SU-DHL-6 (cell line): ENCODE data around the gene MAP3K15.

Experiments
- H2AFZ ChIP-seq: fragments of 200-600 bp; sonication (generic); 2 replicates; pipeline ENCODE4 v1.6.1; 2014; ENCODE audit warnings: low read depth, mild to moderate bottlenecking, moderate library complexity, mixed read lengths, antibody characterized with exemption, low read length; ENCODE audit not compliant: severe bottlenecking
- H3F3A ChIP-seq: fragments of 200-600 bp; shearing (Covaris generic); 2 replicates; pipeline ENCODE4 v1.6.0; 2016; ENCODE audit warnings: antibody characterized with exemption, mild to moderate bottlenecking; ENCODE audit not compliant: insufficient read depth
- H3K27ac ChIP-seq: fragments of 200-600 bp; sonication (generic); 2 replicates; pipeline ENCODE4 v1.5.1; 2016; ENCODE audit warnings: low read depth, mild to moderate bottlenecking, low read length, moderate library complexity, mixed read lengths
- H3K27me3 ChIP-seq: fragments of 200-600 bp; sonication (generic), shearing (Covaris generic); 2 replicates; pipeline ENCODE4 v1.6.0; 2014; ENCODE audit warnings: mild to moderate bottlenecking, low read length
- H3K36me3 ChIP-seq: fragments of 200-600 bp; sonication (generic); 2 replicates; pipeline ENCODE4 v1.6.1; 2014; ENCODE audit warnings: mild to moderate bottlenecking, low read length, mixed read lengths
- H3K4me2 ChIP-seq: fragments of 300-600, 200-600 bp; shearing (Covaris generic), sonication (generic); 2 replicates; pipeline ENCODE4 v1.6.0; 2014; ENCODE audit warnings: low read length, low read depth, mild to moderate bottlenecking; ENCODE audit not compliant: poor library complexity, severe bottlenecking
- H3K4me3 ChIP-seq: fragments of 200-600 bp; sonication (generic); 2 replicates; pipeline ENCODE4 v1.5.1; 2014; ENCODE audit warnings: antibody characterized with exemption, low read length, mild to moderate bottlenecking, mixed read lengths; ENCODE audit not compliant: insufficient read depth, poor library complexity, severe bottlenecking
- H3K79me2 ChIP-seq: fragments of 200-600 bp; sonication (generic); 2 replicates; pipeline ENCODE4 v1.6.1; 2014; ENCODE audit warnings: mild to moderate bottlenecking, low read length, moderate library complexity; ENCODE audit not compliant: insufficient read depth
- H3K9ac ChIP-seq: fragments of 200-600 bp; sonication (generic); 2 replicates; pipeline ENCODE4 v1.7.0; 2014; ENCODE audit warnings: mild to moderate bottlenecking, low read length
- H3K9me2 ChIP-seq: fragments of 200-600 bp; sonication (generic); replicated peaks from 2 replicates; pipeline ENCODE4 v1.6.1; 2014; ENCODE audit warnings: low read length; ENCODE audit not compliant: insufficient read depth
- H3K9me3 ChIP-seq: fragments of 200-600 bp; sonication (generic); 2 replicates; pipeline ENCODE4 v1.6.1; 2014; ENCODE audit warnings: low read length, mixed read lengths; ENCODE audit not compliant: insufficient read depth
- H4K20me1 ChIP-seq: fragments of 200-600 bp; sonication (generic); 2 replicates; pipeline ENCODE4 v1.6.1; 2014; ENCODE audit warnings: low read depth, mild to moderate bottlenecking, antibody characterized with exemption, low read length, moderate library complexity, mixed read lengths
- EZH2phosphoT487 ChIP-seq: fragments of 200-600 bp; sonication (generic), shearing (Covaris generic); conservative IDR thresholded peaks from 2 replicates; pipeline ENCODE4 v1.6.1; 2018; ENCODE audit warnings: mild to moderate bottlenecking, antibody characterized with exemption, low read length, moderate library complexity, mixed read lengths
- TF ChIP-seq, protein P1 (sequence below): fragments of 200-600 bp; sonication (generic); IDR thresholded peaks from one replicate; pipeline ENCODE4 v1.5.1; 2017; ENCODE audit warnings: antibody characterized with exemption, mild to moderate bottlenecking, low read length, moderate library complexity; ENCODE audit not compliant: insufficient read depth, poor library complexity, severe bottlenecking

The MAP3K15 gene

DNA sequence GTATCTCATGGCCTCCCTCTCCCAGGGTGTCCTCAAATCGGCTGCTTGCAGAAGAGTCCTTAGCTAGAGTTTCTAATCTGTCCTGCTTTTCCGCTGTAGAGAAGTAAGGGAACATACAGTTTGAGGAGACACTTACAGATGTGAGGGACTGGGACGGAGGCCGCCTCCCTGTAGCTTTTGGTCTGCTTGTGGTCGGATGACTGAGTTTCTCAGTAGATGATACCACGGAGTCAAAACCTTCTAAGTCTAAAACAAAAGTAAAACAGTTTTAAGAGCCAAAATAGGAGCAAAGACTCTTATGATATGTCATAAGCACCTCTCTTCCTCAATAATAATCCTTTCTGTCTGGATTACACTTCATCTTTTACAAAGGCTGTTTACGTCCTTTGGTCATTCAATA, 34.5 kb upstream of the MAP3K15 start:
- no peaks in the 10 kb centered on the region for H3K79me2 ChIP-seq
- no peak overlapping the region for H2AFZ ChIP-seq
- H3K9me2 ChIP-seq, result no peaks in the 10 kb centered on the region
- H3K4me2 ChIP-seq, result no peak overlapping the region
- no peaks in the 10 kb centered on the region for H3K9me3 ChIP-seq
- TF ChIP-seq EZH2phosphoT487, result no peak
- TF ChIP-seq, protein P1, sequence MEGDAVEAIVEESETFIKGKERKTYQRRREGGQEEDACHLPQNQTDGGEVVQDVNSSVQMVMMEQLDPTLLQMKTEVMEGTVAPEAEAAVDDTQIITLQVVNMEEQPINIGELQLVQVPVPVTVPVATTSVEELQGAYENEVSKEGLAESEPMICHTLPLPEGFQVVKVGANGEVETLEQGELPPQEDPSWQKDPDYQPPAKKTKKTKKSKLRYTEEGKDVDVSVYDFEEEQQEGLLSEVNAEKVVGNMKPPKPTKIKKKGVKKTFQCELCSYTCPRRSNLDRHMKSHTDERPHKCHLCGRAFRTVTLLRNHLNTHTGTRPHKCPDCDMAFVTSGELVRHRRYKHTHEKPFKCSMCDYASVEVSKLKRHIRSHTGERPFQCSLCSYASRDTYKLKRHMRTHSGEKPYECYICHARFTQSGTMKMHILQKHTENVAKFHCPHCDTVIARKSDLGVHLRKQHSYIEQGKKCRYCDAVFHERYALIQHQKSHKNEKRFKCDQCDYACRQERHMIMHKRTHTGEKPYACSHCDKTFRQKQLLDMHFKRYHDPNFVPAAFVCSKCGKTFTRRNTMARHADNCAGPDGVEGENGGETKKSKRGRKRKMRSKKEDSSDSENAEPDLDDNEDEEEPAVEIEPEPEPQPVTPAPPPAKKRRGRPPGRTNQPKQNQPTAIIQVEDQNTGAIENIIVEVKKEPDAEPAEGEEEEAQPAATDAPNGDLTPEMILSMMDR, result no peak
- no peaks in the 10 kb centered on the region for H3F3A ChIP-seq
- no peaks in the 10 kb centered on the region for H3K27me3 ChIP-seq
- no peak overlapping the region for H3K9ac ChIP-seq
- no peaks in the 10 kb centered on the region for H3K36me3 ChIP-seq
- no peak overlapping the region for H3K4me3 ChIP-seq
- no peak overlapping the region for H3K27ac ChIP-seq
- H4K20me1 ChIP-seq, result no peaks in the 10 kb centered on the region

DNA sequence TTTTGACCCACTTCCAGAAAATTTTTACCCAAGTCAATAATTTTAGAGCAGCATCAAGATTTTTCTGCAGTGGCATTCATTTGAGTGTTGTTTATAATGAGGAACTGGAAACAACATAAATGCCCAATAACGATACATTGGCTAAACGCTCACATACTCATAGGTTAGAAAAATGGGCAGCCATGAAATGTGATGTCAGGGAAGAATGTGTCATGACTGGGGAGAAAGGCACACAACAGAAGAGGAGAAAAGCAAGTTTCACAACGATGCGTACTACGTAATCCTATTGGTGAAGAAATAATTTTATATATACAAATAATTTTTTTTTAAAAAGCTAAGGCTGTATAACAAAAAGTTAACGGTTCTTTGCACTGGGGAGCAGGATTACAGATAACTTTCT, 33.6 kb upstream of the MAP3K15 start:
- Histone ChIP-seq H2AFZ (no peak overlapping the region), H3K27me3 (no peaks in the 10 kb centered on the region), H3K27ac (no peak overlapping the region)

GRCh38 chrX:19548279-19548678, 33.0 kb upstream of the MAP3K15 start:
- no peak overlapping the region for H3K27ac ChIP-seq
- no peaks in the 10 kb centered on the region for H3K9me3 ChIP-seq
- H3K9ac ChIP-seq, result no peak overlapping the region
- no peaks in the 10 kb centered on the region for H3K79me2 ChIP-seq
- H3K27me3 ChIP-seq, result no peaks in the 10 kb centered on the region
- no peak overlapping the region for H3K4me2 ChIP-seq
- no peaks in the 10 kb centered on the region for H4K20me1 ChIP-seq
- no peak for TF ChIP-seq EZH2phosphoT487
- TF ChIP-seq, protein P1, result no peak
- H3K4me3 ChIP-seq, result no peak overlapping the region
- H3K9me2 ChIP-seq, result no peaks in the 10 kb centered on the region
- H3K36me3 ChIP-seq, result no peaks in the 10 kb centered on the region
- no peaks in the 10 kb centered on the region for H3F3A ChIP-seq
- no peak overlapping the region for H2AFZ ChIP-seq

More for the DNA sequence above, 33.6 kb upstream of the MAP3K15 start:
- Histone ChIP-seq H3K4me2 (no peak overlapping the region), H3K36me3 (no peaks in the 10 kb centered on the region), H3K9me2 (no peaks in the 10 kb centered on the region), H3K9me3 (no peaks in the 10 kb centered on the region), H3K79me2 (no peaks in the 10 kb centered on the region), H3K9ac (no peak overlapping the region), H4K20me1 (no peaks in the 10 kb centered on the region), H3F3A (no peaks in the 10 kb centered on the region), H3K4me3 (no peak overlapping the region)
- TF ChIP-seq, protein P1, result no peak
- TF ChIP-seq EZH2phosphoT487, result no peak
